Stimulated activated naive CD8-positive, alpha-beta T cell treated with anti-CD3 and anti-CD28 coated beads, Interleukin-15, amount 100 ng/mL, for 72 hours (primary cell): ENCODE data around the gene TXK.

Source experiments
- ATAC-seq: fragments of 150-1000 bp; cut with Tn5 transposase; 2 replicates; pipeline ENCODE4 v1.10.0; 2021; ENCODE audit warnings: mild to moderate bottlenecking, moderate library complexity
- DNase-seq, 2 donors: peaks; one replicate each; pipeline ENCODE4 v3.0.0; 2021 to 2022
- H3K27ac Mint-ChIP-seq, 2 donors: one replicate each; pipeline ENCODE4 v1.8.0; 2022; ENCODE audit warnings: mild to moderate bottlenecking in 2 of 2, mixed read lengths in 2 of 2, moderate library complexity in 2 of 2
- H3K27me3 Mint-ChIP-seq: one replicate; pipeline ENCODE4 v1.8.0; 2022; ENCODE audit warnings: mixed read lengths
- H3K4me1 Mint-ChIP-seq: one replicate; pipeline ENCODE4 v1.8.0; 2022; ENCODE audit warnings: mild to moderate bottlenecking, mixed read lengths
- H3K4me3 Mint-ChIP-seq, 2 donors: one replicate each; pipeline ENCODE4 v1.8.0; 2022; ENCODE audit warnings: mild to moderate bottlenecking in 2 of 2, mixed read lengths in 2 of 2, moderate library complexity in 1 of 2
- H3K9me3 Mint-ChIP-seq, 2 donors: one replicate each; pipeline ENCODE4 v1.8.0; 2022; ENCODE audit warnings: mixed read lengths in 2 of 2

The TXK gene

DNA sequence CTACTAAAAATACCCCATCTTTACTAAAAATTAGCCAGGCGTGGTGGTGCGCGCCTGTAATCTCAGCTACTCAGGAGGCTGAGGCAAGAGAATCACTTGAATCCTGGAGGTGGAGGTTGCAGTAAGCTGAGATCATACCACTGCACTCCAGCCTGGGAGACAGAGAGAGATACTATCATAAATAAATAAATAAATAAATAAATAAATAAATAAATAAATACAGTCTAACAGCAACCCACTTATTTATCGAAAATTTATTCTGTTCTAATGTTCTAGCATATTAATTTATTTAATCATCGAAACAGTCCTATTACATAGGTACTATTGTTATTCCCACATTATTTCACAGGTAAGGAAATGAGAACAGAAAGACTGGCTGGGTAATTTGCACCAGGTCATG lies 18.2 kb upstream of the TXK start:
- no peak overlapping the region for H3K27ac Mint-ChIP-seq
- peaks cover 8 to 14% of the 10 kb centered on the region in 2 donors for H3K9me3 Mint-ChIP-seq
- DNase-seq (no peak), ATAC-seq (no peak)
- no peak overlapping the region for H3K4me3 Mint-ChIP-seq
- no peaks in the 10 kb centered on the region for H3K27me3 Mint-ChIP-seq
- peaks cover 22% of the 10 kb centered on the region for H3K4me1 Mint-ChIP-seq

DNA sequence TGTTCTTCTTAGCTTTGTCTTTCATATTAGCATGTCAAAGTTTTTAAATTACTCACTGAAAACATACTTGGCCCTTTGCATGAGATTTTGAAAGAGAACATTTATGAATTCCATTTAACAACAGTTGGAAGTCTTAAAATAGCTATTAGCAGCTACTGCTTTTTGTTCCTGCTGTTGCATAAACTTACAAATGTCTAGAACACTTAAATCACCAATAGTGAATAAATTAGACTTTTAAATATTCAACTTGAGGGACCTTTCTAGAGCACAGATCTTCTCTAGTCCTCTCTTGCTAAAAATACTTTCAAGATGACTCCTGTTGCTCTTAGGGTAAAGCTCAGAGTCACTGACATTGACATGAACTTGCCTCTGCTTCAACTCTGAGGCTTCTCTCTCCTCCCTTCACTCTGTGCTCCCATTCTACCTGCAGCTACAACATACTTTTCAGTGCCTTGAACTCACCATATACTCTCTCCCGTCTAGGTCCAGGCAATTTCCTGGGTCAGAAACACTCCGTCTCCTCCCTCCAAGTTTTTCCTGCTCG lies 15.8 kb upstream of the TXK start:
- Mint-ChIP-seq H3K4me1 (peaks cover 22% of the 10 kb centered on the region), H3K27ac (no peak overlapping the region), H3K9me3 (peaks cover 0 to 8% of the 10 kb centered on the region in 2 donors), H3K4me3 (no peak overlapping the region), H3K27me3 (no peaks in the 10 kb centered on the region)
- DNase-seq = no peak
- no peak for ATAC-seq

DNA sequence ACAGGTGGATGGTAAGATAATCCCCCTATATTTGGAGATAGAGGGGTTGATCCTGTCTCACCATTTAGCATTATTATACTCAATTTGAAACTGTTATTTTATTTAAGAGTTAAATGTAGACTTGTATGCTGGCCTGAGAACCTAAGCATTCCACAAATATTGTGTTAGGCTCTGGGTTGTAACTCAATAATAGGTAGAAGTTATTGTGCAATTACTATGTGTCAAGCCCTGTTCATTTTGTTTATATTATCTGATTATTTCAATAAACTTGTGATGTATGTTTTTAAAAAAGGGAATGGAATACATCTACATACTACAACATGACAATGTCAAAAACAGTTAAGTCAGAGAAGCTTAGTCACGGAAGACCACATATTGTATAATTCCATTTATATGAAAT lies 13.6 kb upstream of the TXK start:
- H3K4me3 Mint-ChIP-seq = no peak overlapping the region
- H3K4me1 Mint-ChIP-seq = peaks cover 8% of the 10 kb centered on the region
- H3K27me3 Mint-ChIP-seq = no peaks in the 10 kb centered on the region
- ATAC-seq (no peak), DNase-seq (no peak)
- H3K27ac Mint-ChIP-seq = no peak overlapping the region
- H3K9me3 Mint-ChIP-seq = no peaks in the 10 kb centered on the region

GRCh38 chr4:48141048-48141447 lies 7.0 kb upstream of the TXK start:
- ATAC-seq (peak; percentile 36), DNase-seq (no peak)
- Mint-ChIP-seq H3K4me1 (peaks cover 52% of the 10 kb centered on the region), H3K27ac (no peak overlapping the region), H3K27me3 (no peaks in the 10 kb centered on the region), H3K4me3 (no peak overlapping the region), H3K9me3 (no peaks in the 10 kb centered on the region)

DNA sequence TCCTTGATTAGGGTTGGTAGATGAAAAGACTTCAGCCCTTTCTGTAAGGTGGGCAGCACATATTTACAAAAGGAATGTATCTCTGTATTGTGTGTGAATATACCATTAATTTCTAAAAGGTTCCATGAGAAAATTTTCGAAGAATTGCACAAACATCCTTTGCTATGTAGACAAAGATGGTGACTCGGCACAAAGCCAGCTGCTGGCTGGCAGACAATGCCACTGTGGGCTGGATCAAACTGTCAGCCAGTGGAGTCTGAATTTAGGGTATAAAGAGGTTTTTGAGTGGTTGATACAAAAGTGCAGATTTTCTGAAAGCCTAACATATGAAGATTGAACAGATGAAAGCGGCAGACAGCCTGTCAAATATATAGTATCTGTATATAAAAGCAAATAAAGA lies 5.6 kb upstream of the TXK start:
- Mint-ChIP-seq H3K4me3 (peak overlapping the region in 1 of 2 donors; percentile 86), H3K9me3 (no peaks in the 10 kb centered on the region), H3K27me3 (no peaks in the 10 kb centered on the region), H3K27ac (peak overlapping the region; percentile 88 to 89), H3K4me1 (peaks cover 66% of the 10 kb centered on the region)
- no peak for ATAC-seq
- DNase-seq = no peak

DNA sequence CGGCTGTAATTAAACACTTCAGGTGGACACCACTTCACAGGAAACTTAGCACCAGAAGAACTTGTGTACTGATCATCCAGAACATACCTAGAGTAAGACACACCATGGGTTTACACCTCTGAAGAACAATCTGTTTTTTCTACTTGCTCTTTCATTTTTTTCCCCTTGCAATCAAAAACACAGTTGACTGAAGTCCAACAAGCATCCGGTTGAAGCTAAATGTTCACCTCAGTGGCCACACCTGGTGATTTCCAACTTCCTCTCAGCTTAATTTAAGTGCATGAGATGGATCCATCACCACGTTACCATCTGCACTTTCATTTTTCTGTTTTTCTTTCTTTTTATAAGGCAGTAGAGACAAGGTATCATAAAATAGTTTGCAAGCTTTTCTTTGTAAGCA lies 4.9 kb upstream of the TXK start:
- peak overlapping the region; percentile 73 to 86 for H3K4me3 Mint-ChIP-seq

DNA sequence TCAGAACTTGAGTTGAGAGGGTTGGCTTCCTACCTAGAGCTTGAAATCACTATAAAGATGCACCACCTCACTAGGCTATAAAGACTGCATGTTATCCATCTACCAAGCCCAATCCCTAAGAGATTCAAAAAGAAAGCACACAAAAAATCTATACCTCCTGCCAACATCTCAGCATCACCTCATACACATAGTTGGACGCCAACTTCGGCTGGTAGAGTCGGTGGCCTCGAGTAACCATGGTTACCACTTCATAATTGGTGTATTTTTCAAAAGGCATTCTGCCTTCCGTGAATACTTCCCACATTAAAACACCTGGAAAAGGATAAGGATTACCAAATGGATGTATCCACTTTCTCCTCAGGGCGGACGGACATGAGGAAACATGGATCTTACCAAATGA lies 4.5 kb upstream of the TXK start:
- peak; percentile 35 for ATAC-seq
- Mint-ChIP-seq H3K4me1 (peaks cover 73% of the 10 kb centered on the region), H3K4me3 (peak overlapping the region; percentile 73 to 86), H3K27me3 (no peaks in the 10 kb centered on the region), H3K27ac (peak overlapping the region; percentile 89 to 94), H3K9me3 (no peaks in the 10 kb centered on the region)
- peak in 1 of 2 donors; percentile 28 for DNase-seq

More for the DNA sequence above, 4.9 kb upstream of the TXK start:
- Mint-ChIP-seq H3K27ac (peak overlapping the region; percentile 89 to 94), H3K27me3 (no peaks in the 10 kb centered on the region), H3K4me1 (peaks cover 73% of the 10 kb centered on the region), H3K9me3 (no peaks in the 10 kb centered on the region)
- ATAC-seq (peak; percentile 77), DNase-seq (peak in 1 of 2 donors; percentile 62)

GRCh38 chr4:48137846-48138245 lies 3.8 kb upstream of the TXK start:
- ATAC-seq (peak; percentile 19), DNase-seq (no peak)
- peak overlapping the region; percentile 86 to 94 for H3K27ac Mint-ChIP-seq
- H3K9me3 Mint-ChIP-seq = no peaks in the 10 kb centered on the region
- peak overlapping the region; percentile 73 to 86 for H3K4me3 Mint-ChIP-seq
- H3K27me3 Mint-ChIP-seq = no peaks in the 10 kb centered on the region
- H3K4me1 Mint-ChIP-seq = peaks cover 73% of the 10 kb centered on the region

DNA sequence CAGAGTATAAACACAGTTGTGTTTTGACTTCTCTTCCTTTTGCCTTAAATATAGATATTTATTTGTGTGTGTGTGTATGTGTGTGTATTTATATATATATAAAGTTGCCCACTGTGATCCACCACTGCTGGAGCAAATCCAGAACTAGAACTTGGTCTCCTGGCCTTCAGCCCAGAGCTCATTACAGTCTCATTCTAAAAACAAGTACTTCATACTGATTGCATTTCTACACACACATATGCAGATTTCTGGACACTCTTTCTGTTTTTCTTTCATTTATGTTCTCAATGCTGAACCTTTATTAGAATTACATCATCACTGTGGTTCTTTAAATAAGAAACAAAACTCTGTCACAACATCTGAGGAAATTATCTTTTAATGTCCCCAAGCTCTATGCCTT lies 381 bp downstream of the TXK start:
- Mint-ChIP-seq H3K27me3 (no peaks in the 10 kb centered on the region), H3K4me1 (peaks cover 63% of the 10 kb centered on the region), H3K9me3 (no peaks in the 10 kb centered on the region), H3K27ac (peak overlapping the region; percentile 99), H3K4me3 (peak overlapping the region; percentile 79 to 97)
- DNase-seq (no peak), ATAC-seq (peak; percentile 7)

GRCh38 chr4:48131736-48132135 lies 2.3 kb downstream of the TXK start:
- DNase-seq (no peak), ATAC-seq (no peak)
- peak overlapping the region; percentile 97 to 99 for H3K27ac Mint-ChIP-seq
- H3K4me1 Mint-ChIP-seq = peaks cover 63% of the 10 kb centered on the region
- no peaks in the 10 kb centered on the region for H3K27me3 Mint-ChIP-seq
- H3K9me3 Mint-ChIP-seq = no peaks in the 10 kb centered on the region
- peak overlapping the region; percentile 79 to 97 for H3K4me3 Mint-ChIP-seq

DNA sequence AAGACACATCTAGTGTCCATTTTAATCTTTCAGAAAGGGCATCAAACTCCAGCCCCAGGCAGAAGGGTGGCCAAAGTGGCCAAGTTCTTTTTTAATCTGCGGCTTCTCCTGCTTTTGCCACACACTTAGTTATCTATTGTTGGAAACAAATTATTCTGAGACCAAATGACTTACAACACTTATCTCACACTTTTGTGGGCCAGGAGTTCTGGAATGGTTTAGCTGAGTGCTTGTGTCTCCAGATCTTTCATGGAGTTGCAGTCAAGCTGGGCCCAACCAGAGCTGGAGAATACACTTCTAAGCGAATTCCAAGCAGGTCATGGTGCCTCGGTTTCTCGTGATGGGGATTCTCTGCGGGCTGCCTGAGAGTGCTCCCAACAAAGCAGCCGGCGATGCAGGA lies 4.0 kb downstream of the TXK start:
- DNase-seq (no peak), ATAC-seq (no peak)
- H3K27me3 Mint-ChIP-seq = no peaks in the 10 kb centered on the region
- peaks cover 63% of the 10 kb centered on the region for H3K4me1 Mint-ChIP-seq
- peak overlapping the region; percentile 79 to 97 for H3K4me3 Mint-ChIP-seq
- no peaks in the 10 kb centered on the region for H3K9me3 Mint-ChIP-seq
- H3K27ac Mint-ChIP-seq = peak overlapping the region; percentile 97 to 99

DNA sequence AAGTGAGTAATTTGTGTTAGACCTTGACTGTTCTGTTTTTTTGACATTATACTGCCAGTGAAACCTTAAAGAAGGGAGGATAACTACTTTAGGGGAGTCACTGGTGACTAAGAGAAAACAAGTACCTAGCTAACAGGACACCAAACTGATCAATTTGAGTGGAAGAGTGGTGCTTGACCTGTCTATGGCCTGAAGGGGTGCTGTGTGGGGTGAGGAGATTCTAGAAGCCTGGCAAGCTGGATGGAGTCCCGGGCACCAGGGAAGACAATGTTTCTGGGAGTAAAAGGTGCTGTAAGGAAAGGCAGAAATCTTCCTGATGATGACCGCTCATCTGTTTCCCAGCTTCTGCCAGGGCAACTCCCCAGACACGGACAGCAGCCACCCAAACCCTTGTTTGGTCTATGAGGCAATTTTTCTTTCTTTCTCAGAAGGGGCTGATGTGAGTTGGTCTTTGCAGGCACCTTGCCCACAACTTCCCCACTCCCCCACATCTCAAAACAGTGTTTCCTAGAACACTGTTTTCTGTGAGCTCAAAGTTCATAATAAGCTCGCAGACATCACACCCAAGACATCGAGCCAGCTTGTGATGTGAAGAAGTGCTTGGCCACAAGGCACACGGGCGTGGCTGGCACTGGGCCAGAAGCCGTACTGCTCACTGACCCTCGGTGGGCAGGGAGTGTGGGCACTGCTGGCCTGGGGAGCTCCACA lies 4.6 kb downstream of the TXK start:
- ATAC-seq = peak; percentile 70
- H3K27ac Mint-ChIP-seq = peak overlapping the region; percentile 97 to 99
- H3K9me3 Mint-ChIP-seq = no peaks in the 10 kb centered on the region
- peak overlapping the region; percentile 79 to 97 for H3K4me3 Mint-ChIP-seq
- H3K27me3 Mint-ChIP-seq = no peaks in the 10 kb centered on the region
- peaks cover 63% of the 10 kb centered on the region for H3K4me1 Mint-ChIP-seq
- DNase-seq = peak; percentile 57 to 77

GRCh38 chr4:48127682-48128404 lies 6.2 kb downstream of the TXK start:
- Mint-ChIP-seq H3K4me1 (peaks cover 74% of the 10 kb centered on the region), H3K4me3 (peak overlapping the region; percentile 81 to 97), H3K27me3 (no peaks in the 10 kb centered on the region), H3K9me3 (no peaks in the 10 kb centered on the region), H3K27ac (peak overlapping the region; percentile 97 to 99)
- peak; percentile 80 to 92 for DNase-seq
- peak; percentile 88 for ATAC-seq

GRCh38 chr4:48127231-48127630 lies 6.8 kb downstream of the TXK start:
- no peak for ATAC-seq
- H3K27ac Mint-ChIP-seq = peak overlapping the region; percentile 84 to 99
- H3K4me1 Mint-ChIP-seq = peaks cover 74% of the 10 kb centered on the region
- H3K9me3 Mint-ChIP-seq = no peaks in the 10 kb centered on the region
- no peaks in the 10 kb centered on the region for H3K27me3 Mint-ChIP-seq
- no peak for DNase-seq
- peak overlapping the region; percentile 81 to 97 for H3K4me3 Mint-ChIP-seq

- H3K27ac Mint-ChIP-seq = peak overlapping the region; percentile 45 to 84
- DNase-seq = no peak
- H3K27me3 Mint-ChIP-seq = no peaks in the 10 kb centered on the region
- H3K4me3 Mint-ChIP-seq = peak overlapping the region in 1 of 2 donors; percentile 50
- H3K4me1 Mint-ChIP-seq = peaks cover 74% of the 10 kb centered on the region
- ATAC-seq = no peak
- no peaks in the 10 kb centered on the region for H3K9me3 Mint-ChIP-seq
Observed at GRCh38 chr4:48126621-48127020, 7.4 kb downstream of the TXK start.

DNA sequence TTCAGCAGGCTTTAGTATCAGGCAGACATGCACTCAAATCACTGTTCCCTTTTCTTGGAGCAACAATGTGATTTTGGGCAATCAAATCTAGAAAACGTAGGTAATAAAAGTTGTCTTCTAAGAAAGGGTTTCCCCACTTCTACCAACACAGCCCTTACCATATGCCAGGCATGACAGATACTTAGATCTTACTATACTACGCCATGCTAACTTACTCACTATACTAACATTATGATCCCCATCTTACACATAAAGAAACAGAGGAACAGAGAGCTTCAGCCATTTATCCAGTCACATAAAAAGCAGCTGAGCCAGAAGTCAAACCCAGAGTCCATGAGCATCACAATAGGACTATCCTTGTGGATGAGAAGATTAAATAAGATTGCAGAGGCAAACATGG lies 9.2 kb downstream of the TXK start:
- no peaks in the 10 kb centered on the region for H3K9me3 Mint-ChIP-seq
- no peak for ATAC-seq
- no peak for DNase-seq
- H3K27me3 Mint-ChIP-seq = no peaks in the 10 kb centered on the region
- peaks cover 69% of the 10 kb centered on the region for H3K4me1 Mint-ChIP-seq
- peak overlapping the region; percentile 42 to 76 for H3K27ac Mint-ChIP-seq
- peak overlapping the region; percentile 67 to 83 for H3K4me3 Mint-ChIP-seq
